ENCODE data around the gene POMGNT1. TPM values are rescaled to one million over a fixed set of nuclear protein-coding genes. Genes with fewer than 3 reads are reported as not detected.

Gene POMGNT1
- total RNA-seq, 1 experiment from 2014 or later = 34.9 TPM

DNA sequence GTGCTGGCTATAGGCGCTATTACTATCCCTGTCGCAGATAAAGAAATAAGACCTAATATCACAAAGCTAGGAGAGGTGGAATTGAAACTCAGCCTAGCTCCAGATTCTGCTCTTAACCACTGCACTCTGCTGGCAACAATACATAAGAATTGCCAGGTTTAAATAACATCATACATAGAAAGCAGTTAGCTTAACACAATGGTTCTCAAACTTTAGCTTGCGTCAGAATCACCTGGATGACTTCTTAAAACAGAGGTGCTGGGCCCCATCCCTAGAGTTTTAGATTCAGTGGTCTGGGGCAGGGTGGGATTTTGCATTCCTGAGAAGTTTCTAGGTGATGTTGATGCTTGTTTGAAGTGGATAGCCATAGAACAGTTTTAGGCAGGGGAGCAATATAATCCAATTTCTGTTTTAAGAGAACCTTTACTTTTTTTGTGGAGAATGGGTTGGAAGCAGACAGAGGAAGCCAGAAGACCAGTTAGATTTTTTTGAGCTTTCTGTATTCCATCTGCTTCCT is 1.1 kb upstream of the POMGNT1 start:
- Histone ChIP-seq H3K9me3 (no peaks in the 10 kb centered on the region), H3K4me1 (no peaks in the 10 kb centered on the region), H3K36me3 (ENCODE audit: control insufficient read depth, insufficient read depth, low read length) (no peaks in the 10 kb centered on the region; the same call in 1 of the 2 replicates), H3K27me3 (replicated peaks; ENCODE audit: control insufficient read depth, insufficient read depth, low read length) (no peaks in the 10 kb centered on the region), H3K4me3 (ENCODE audit: low read depth, low read length) (peak overlapping the region; percentile 95)
- no TSS peak for BruUV-seq (replicated peaks)
- Mint-ChIP-seq H3K4me3 (ENCODE audit: unreplicated experiment) (peak overlapping the region; percentile 68), H3K4me1 (ENCODE audit: low read depth, unreplicated experiment) (no peaks in the 10 kb centered on the region), H3K36me3 (ENCODE audit: insufficient read depth, unreplicated experiment) (no peaks in the 10 kb centered on the region), H3K27ac (ENCODE audit: unreplicated experiment) (no peak overlapping the region), H3K9me3 (ENCODE audit: unreplicated experiment) (no peaks in the 10 kb centered on the region), H3K27me3 (ENCODE audit: insufficient read depth, unreplicated experiment) (no peaks in the 10 kb centered on the region)
- ChIA-PET POLR2A (no interaction called here), CTCF (interaction anchor here (1.9 kb wide), 1 partner anchor 24 kb away, joined by 5 read pairs; no protein-coding TSS in a partner anchor)
- TF ChIP-seq, protein P1, sequence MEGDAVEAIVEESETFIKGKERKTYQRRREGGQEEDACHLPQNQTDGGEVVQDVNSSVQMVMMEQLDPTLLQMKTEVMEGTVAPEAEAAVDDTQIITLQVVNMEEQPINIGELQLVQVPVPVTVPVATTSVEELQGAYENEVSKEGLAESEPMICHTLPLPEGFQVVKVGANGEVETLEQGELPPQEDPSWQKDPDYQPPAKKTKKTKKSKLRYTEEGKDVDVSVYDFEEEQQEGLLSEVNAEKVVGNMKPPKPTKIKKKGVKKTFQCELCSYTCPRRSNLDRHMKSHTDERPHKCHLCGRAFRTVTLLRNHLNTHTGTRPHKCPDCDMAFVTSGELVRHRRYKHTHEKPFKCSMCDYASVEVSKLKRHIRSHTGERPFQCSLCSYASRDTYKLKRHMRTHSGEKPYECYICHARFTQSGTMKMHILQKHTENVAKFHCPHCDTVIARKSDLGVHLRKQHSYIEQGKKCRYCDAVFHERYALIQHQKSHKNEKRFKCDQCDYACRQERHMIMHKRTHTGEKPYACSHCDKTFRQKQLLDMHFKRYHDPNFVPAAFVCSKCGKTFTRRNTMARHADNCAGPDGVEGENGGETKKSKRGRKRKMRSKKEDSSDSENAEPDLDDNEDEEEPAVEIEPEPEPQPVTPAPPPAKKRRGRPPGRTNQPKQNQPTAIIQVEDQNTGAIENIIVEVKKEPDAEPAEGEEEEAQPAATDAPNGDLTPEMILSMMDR (IDR thresholded peaks at IDR 0.05; ENCODE audit: insufficient read depth in 1 of 2, low read depth in 1 of 2, low read length in 1 of 2, severe bottlenecking in 1 of 2, unreplicated experiment in 1 of 2) = no peak
- DNase-seq = no peak
- intact Hi-C loops (cut with micrococcal nuclease; ENCODE audit: unreplicated experiment) = no loop called here

DNA sequence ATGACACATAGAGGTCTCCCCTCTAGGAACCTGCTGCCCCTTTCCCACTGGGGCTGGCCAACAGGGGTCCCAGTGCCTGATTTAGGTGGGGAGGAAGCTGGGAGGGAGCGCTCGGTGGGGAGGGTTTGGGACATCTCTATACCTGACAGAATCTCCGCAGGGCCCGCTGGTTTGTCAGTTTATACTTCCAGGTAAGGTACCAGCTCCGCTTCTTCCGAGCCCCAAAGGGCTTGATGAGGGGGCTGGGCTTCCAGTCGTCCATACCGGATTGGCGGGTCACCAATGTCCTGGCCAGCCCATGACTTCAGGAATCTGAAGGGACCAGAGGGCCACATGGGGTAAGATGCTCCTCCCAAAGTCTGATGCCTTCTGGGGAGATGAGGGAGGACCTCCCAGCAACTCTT is 672 bp downstream of the POMGNT1 start:
- TF ChIP-seq, protein P1 (IDR thresholded peaks at IDR 0.05; ENCODE audit: insufficient read depth in 1 of 2, low read depth in 1 of 2, low read length in 1 of 2, severe bottlenecking in 1 of 2, unreplicated experiment in 1 of 2) = no peak
- Mint-ChIP-seq H3K36me3 (ENCODE audit: insufficient read depth, unreplicated experiment) (no peaks in the 10 kb centered on the region), H3K27ac (ENCODE audit: unreplicated experiment) (no peak overlapping the region), H3K27me3 (ENCODE audit: insufficient read depth, unreplicated experiment) (no peaks in the 10 kb centered on the region), H3K9me3 (ENCODE audit: unreplicated experiment) (no peaks in the 10 kb centered on the region), H3K4me1 (ENCODE audit: low read depth, unreplicated experiment) (no peaks in the 10 kb centered on the region), H3K4me3 (ENCODE audit: unreplicated experiment) (peak overlapping the region; percentile 68)
- no peak for DNase-seq
- Histone ChIP-seq H3K4me1 (no peaks in the 10 kb centered on the region), H3K27me3 (replicated peaks; ENCODE audit: control insufficient read depth, insufficient read depth, low read length) (no peaks in the 10 kb centered on the region), H3K36me3 (ENCODE audit: control insufficient read depth, insufficient read depth, low read length) (no peaks in the 10 kb centered on the region; the same call in 1 of the 2 replicates), H3K4me3 (ENCODE audit: low read depth, low read length) (peak overlapping the region; percentile 68), H3K9me3 (no peaks in the 10 kb centered on the region)
- CTCF ChIA-PET = interaction anchor here (1.0 to 1.5 kb wide), 2 partner anchors 14 to 26 kb away, joined by 3 to 4 read pairs; no protein-coding TSS in a partner anchor
- POLR2A ChIA-PET = no interaction called here
- no TSS peak for BruUV-seq (replicated peaks)
- intact Hi-C loops (cut with micrococcal nuclease; ENCODE audit: unreplicated experiment) = no loop called here

DNA sequence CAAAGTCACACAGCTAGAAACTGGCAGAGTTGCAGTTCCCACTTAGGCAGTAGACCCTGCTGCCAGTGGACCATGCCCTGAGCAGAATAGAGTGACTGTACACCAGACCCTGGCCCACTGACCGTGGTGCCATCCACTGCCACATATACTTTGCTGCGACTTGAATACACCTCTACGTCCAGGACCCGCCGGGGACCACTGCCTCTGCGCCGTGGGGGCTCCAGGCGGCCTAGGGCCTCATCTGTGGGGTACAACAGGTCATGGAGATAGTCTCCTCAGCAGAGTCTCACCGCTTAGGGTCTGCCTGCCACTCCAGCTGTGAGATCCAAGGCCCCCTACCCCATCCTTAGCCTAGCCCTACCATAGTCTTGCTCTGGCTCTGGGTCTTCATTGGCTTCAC is 1.6 kb downstream of the POMGNT1 start:
- DNase-seq = no peak
- no peak overlapping the region for H3K27ac Mint-ChIP-seq (ENCODE audit: unreplicated experiment)
- Histone ChIP-seq H3K36me3 (ENCODE audit: control insufficient read depth, insufficient read depth, low read length) (no peaks in the 10 kb centered on the region; the same call in 1 of the 2 replicates), H3K9me3 (no peaks in the 10 kb centered on the region), H3K4me1 (no peaks in the 10 kb centered on the region), H3K27me3 (replicated peaks; ENCODE audit: control insufficient read depth, insufficient read depth, low read length) (no peaks in the 10 kb centered on the region), H3K4me3 (ENCODE audit: low read depth, low read length) (no peak overlapping the region)
- no peak overlapping the region for H3K4me3 Mint-ChIP-seq (ENCODE audit: unreplicated experiment)
- H3K4me1 Mint-ChIP-seq (ENCODE audit: low read depth, unreplicated experiment) = no peaks in the 10 kb centered on the region
- CTCF ChIA-PET = no interaction called here
- no peaks in the 10 kb centered on the region for H3K36me3 Mint-ChIP-seq (ENCODE audit: insufficient read depth, unreplicated experiment)
- no peaks in the 10 kb centered on the region for H3K9me3 Mint-ChIP-seq (ENCODE audit: unreplicated experiment)
- no TSS peak for BruUV-seq (replicated peaks)
- intact Hi-C loops (cut with micrococcal nuclease; ENCODE audit: unreplicated experiment) = no loop called here
- H3K27me3 Mint-ChIP-seq (ENCODE audit: insufficient read depth, unreplicated experiment) = no peaks in the 10 kb centered on the region
- TF ChIP-seq, protein P1 (IDR thresholded peaks at IDR 0.05; ENCODE audit: insufficient read depth in 1 of 2, low read depth in 1 of 2, low read length in 1 of 2, severe bottlenecking in 1 of 2, unreplicated experiment in 1 of 2) = no peak
- POLR2A ChIA-PET = no interaction called here

All from Caco-2 (cell line).